Stomach smooth muscle (tissue), 2 donors: ENCODE results near the gene PRR35.

Source experiments
- H3K27ac ChIP-seq: one replicate; pipeline ENCODE4 v1.7.0; 2013; ENCODE audit warnings: mild to moderate bottlenecking, low read length, inconsistent platforms
- H3K27me3 ChIP-seq, 2 donors: one replicate each; pipeline ENCODE4 v1.7.0; 2013; ENCODE audit warnings: low read length in 2 of 2; ENCODE audit not compliant: insufficient read depth in 2 of 2, control insufficient read depth in 1 of 2
- H3K36me3 ChIP-seq, 2 donors: one replicate each; pipeline ENCODE4 v1.7.0; 2013; ENCODE audit warnings: low read length in 2 of 2; ENCODE audit not compliant: control insufficient read depth in 2 of 2, insufficient read depth in 2 of 2
- H3K4me1 ChIP-seq: one replicate; pipeline ENCODE4 v1.7.0; 2013; ENCODE audit warnings: low read length; ENCODE audit not compliant: control insufficient read depth, insufficient read depth
- H3K4me3 ChIP-seq, 2 donors: one replicate each; pipeline ENCODE4 v1.7.0; 2013; ENCODE audit warnings: low read length in 2 of 2
- H3K9ac ChIP-seq, 2 donors: one replicate each; pipeline ENCODE4 v1.7.0; 2013; ENCODE audit warnings: low read length in 2 of 2, mild to moderate bottlenecking in 1 of 2
- H3K9me3 ChIP-seq, 2 donors: one replicate each; pipeline ENCODE4 v1.7.0; 2013; ENCODE audit warnings: low read length in 2 of 2; ENCODE audit not compliant: control insufficient read depth in 2 of 2
- donor health status: healthy.
- donor health status: Pancreatic carcinoma.

Gene PRR35

DNA sequence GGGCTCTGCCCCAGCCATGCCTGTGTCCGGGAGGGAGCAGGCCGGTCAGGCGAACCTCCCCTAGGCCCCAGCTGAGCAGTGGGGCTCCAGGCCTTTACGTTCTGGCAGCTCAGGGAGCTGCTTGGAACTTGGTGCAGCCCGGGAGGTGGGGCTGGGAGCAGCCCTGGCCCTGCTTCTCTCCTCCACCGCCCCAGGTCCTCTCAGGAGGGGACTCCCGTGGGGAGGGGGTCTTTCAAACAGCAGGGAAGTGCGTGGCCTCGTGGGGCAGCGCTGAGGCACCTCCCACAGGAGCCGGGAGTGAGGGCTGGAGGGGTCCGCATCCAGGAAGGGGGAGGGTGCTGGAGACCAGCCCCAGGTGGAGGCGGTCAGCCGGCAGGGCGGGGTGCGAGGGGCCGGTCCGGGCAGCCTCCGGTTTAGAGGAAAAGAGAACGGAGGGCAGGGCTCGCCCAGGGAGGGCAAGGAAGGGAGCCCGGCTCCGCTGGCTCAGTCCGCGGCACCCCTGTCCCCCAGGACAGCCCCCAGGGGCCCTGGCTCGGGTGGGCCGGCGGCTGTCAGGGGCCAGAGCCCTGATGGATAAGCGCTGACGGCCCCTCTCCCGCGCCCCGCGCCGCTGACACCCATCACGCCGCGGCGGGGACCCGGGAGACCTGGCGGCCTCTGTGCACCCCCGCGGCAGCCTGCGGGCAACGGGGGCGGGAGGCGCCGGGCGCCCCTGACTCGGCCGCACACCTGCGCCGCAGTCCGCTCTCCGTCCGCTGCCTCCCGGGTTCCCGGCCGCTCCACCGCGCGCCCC is 587 bp upstream of the PRR35 start:
- peaks cover 4% of the 10 kb centered on the region for H3K4me1 ChIP-seq
- no peaks in the 10 kb centered on the region for H3K9me3 ChIP-seq
- peaks cover 20 to 30% of the 10 kb centered on the region in 2 donors for H3K27me3 ChIP-seq
- no peak overlapping the region for H3K4me3 ChIP-seq
- H3K9ac ChIP-seq = no peak overlapping the region
- no peaks in the 10 kb centered on the region for H3K36me3 ChIP-seq
- no peak overlapping the region for H3K27ac ChIP-seq

GRCh38 chr16:560701-561412 is 663 bp downstream of the PRR35 start:
- H3K4me3 ChIP-seq = no peak overlapping the region
- H3K27me3 ChIP-seq = peaks cover 20 to 30% of the 10 kb centered on the region in 2 donors
- no peak overlapping the region for H3K9ac ChIP-seq
- H3K27ac ChIP-seq = no peak overlapping the region
- H3K36me3 ChIP-seq = no peaks in the 10 kb centered on the region
- peaks cover 11% of the 10 kb centered on the region for H3K4me1 ChIP-seq
- no peaks in the 10 kb centered on the region for H3K9me3 ChIP-seq

DNA sequence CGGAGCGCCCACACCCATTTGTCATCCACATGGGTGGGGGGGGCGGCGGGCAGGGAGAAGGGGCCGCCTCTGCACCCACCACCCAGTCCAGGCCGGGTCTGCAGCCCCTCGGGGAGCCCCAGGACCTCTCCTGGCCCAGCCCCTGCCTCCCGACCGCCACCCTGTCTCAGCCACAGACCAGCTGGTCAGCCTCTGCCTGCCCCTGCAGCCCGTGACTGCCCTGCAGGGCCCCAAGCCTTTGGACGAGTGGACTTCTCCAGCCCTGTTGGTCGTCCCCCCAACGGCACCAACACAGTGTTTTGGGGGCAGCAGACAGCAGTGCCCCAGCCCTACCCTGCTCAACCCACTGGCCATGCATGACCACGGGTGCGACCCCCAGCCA is 1.2 kb downstream of the PRR35 start:
- no peak overlapping the region for H3K9ac ChIP-seq
- peaks cover 16% of the 10 kb centered on the region for H3K4me1 ChIP-seq
- H3K27me3 ChIP-seq = peaks cover 20 to 30% of the 10 kb centered on the region in 2 donors
- H3K4me3 ChIP-seq = no peak overlapping the region
- H3K9me3 ChIP-seq = no peaks in the 10 kb centered on the region
- no peak overlapping the region for H3K27ac ChIP-seq
- H3K36me3 ChIP-seq = no peaks in the 10 kb centered on the region

DNA sequence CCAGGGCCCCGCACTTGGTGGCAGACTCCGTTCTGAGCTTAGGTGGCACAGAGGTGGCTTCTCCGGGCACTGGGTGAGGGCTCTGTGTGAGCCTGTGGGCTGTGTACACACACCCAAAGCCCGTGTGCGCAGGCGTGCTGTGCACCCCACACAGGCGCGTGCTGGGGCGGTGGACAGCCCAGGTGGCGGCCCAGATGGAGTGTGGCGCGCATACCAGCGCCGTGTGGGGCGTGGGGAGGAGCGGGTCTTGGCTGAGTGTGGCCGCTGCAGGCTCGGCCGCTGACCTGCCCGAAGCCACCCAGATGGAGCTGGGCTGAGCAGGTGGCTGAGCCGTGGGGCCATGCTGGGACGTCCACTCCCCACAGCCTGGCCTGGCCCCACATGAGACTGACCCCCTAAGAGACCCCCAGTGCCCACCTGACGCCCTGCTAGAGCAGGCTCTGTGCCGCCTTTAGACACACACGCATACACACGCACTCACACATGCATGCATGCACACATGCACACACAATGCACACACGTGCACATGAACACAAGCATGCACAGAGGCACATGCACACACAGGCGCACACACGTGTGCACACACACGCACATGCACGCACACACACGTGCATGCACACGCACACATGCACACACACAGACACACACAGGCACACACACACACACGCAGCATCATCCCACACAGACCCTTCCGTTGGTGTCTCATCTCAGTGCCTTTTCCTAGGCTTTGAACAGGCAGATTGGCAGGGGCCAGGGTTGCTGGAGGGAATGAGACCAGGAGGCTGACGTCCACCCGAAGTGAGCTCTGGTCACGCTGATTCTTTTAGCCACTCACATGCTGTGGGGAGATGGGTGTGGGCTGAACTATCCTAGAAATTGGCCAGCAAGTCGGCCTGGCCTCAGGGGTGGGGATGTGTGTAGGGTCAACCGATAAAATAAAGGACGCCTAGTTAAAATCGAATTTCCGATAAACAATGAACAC is 2.1 kb downstream of the PRR35 start:
- Histone ChIP-seq H3K9ac (no peak overlapping the region), H3K4me3 (no peak overlapping the region), H3K36me3 (no peaks in the 10 kb centered on the region), H3K27ac (no peak overlapping the region), H3K4me1 (peaks cover 25% of the 10 kb centered on the region), H3K27me3 (peaks cover 20 to 30% of the 10 kb centered on the region in 2 donors), H3K9me3 (no peaks in the 10 kb centered on the region)

DNA sequence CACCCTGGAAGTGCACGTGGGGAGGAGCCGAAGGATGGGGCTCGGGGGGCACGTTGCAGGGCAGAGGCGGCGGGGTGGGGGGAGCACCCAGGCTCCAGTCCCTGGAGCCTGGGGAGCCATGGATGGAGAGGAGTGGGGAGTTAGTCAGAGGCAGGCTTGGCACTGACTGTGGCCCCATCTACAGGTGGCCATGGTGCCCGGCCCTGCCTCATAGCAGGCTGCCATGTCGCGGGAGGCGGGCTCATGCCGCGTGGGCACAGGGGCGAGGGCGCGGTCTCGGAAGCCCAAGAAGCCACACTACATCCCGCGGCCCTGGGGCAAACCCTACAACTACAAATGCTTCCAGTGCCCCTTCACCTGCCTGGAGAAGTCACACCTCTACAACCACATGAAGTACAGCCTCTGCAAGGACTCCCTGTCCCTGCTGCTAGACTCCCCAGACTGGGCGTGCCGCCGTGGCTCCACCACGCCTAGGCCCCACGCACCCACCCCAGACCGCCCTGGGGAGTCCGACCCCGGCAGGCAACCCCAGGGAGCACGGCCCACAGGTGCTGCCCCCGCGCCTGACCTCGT is 3.0 kb downstream of the PRR35 start:
- Histone ChIP-seq H3K9ac (no peak overlapping the region), H3K27me3 (peaks cover 18 to 30% of the 10 kb centered on the region in 2 donors), H3K4me3 (no peak overlapping the region), H3K36me3 (no peaks in the 10 kb centered on the region), H3K4me1 (peaks cover 33% of the 10 kb centered on the region), H3K9me3 (no peaks in the 10 kb centered on the region), H3K27ac (no peak overlapping the region)

- peaks cover 44% of the 10 kb centered on the region for H3K4me1 ChIP-seq
- H3K36me3 ChIP-seq = no peaks in the 10 kb centered on the region
- peaks cover 9 to 17% of the 10 kb centered on the region in 2 donors for H3K27me3 ChIP-seq
- H3K9me3 ChIP-seq = no peaks in the 10 kb centered on the region
- H3K27ac ChIP-seq = no peak overlapping the region
- no peak overlapping the region for H3K4me3 ChIP-seq
- H3K9ac ChIP-seq = no peak overlapping the region
Measured at GRCh38 chr16:564690-565418, 4.7 kb downstream of the PRR35 start.

DNA sequence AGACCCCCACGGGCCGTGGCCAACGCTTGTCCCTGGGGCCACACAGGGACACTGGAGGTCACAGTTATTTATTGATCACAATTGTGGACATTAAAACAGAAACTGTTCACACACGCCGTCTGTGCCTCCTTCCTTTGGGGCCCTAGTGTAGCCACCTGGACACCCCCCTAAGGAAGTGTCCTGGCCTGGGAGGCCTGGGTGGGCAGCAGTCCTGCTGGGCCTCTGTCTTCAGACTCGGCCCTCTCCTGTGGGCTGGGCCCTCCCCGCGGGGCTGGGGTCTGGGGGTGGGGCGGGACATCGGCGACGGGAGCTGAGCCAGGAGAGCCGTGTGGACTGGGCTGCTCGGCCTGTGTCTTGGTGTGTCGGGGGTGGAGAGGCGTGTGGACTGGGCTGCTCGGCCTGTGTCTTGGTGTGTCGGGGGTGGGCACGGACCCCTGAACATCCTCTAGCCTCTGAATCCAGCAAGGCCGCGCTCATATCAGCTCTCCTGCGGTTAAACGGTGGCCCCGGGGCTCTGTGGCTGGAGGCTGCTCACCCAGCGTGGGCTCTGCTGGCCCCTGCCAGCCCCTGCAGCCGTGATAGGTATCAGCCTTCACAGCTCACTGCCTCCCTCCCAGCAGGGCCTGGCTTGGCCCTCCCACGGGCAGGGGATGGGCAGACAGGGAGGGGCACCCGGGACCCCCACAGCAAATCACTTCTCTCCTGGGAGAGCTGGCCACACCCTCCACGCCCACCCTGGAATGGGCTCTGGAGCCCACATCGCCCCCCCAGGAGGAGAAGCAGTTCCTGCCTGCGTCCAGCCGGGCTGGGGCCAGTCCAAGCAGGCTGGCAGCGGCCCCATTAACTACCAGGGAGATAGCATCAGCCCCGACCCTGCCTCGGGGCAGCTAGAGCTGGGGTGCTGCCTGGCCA is 5.5 kb downstream of the PRR35 start:
- peak overlapping the region in 1 of 2 donors; percentile 8 for H3K4me3 ChIP-seq
- no peaks in the 10 kb centered on the region for H3K36me3 ChIP-seq
- H3K9ac ChIP-seq = peak overlapping the region in 1 of 2 donors; percentile 5
- H3K27ac ChIP-seq = no peak overlapping the region
- H3K9me3 ChIP-seq = no peaks in the 10 kb centered on the region
- peaks cover 47% of the 10 kb centered on the region for H3K4me1 ChIP-seq
- peaks cover 9 to 15% of the 10 kb centered on the region in 2 donors for H3K27me3 ChIP-seq

DNA sequence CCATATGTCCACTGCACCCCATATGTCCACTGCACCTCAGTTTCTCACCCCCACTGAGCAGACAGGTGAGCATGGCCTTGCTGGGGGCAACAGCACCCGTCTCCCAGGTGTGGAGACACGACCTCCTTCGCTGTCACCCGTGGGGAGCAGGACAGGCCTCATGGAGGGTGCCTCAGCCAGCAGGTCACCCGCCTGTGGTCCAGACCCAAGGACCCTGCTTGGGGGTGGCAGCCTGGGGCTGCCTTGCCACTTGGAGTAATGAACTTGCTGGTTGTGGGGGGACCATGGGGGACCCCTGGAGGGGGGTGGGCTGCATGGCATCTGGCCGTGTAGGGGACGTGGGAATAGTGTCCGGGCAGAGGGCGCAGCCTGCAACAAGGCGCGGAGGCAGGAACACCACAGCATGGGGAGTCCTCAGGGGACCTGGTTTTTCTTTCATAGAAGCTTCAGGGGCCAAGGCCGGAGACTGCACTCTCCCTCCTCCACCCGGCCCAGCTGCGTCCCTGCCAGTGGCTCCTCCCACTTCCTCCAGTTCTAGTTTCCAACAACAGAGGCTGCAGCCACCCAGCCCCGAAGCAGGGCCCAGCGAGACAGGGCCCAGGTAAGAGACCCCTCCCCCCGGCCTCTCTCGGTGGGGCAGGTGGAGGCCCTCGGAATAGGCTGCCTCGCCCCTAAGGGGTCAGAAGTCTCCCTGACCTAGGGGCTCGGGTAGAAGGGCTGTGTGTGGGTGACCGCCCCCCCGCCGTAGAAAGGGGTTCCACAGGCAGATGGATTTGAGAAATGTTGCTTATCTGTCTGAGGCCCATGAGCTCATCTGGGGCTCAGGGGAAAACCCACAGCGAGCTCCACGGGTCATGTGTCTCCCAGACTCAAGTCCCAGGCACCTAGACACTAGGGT is 6.5 kb downstream of the PRR35 start, which contains the start of gene NHLRC4:
Gene NHLRC4, plus strand, starts transcription at position 531 of the 898 bp plus-strand sequence. CDS start 1,043 bp downstream, outside the sequence.
- H3K27ac ChIP-seq = no peak within 1 kb of the TSS

More for the DNA sequence above, 6.5 kb downstream of the PRR35 start, which contains the start of gene NHLRC4:
- Histone ChIP-seq H3K9me3 (no peaks in the 10 kb centered on the region), H3K36me3 (no peaks in the 10 kb centered on the region), H3K4me3 (peak within 1 kb of the TSS in 1 of 2 donors; percentile 62), H3K9ac (peak within 1 kb of the TSS in 1 of 2 donors; percentile 5), H3K4me1 (peaks cover 55% of the 10 kb centered on the region), H3K27me3 (peaks cover 2 to 5% of the 10 kb centered on the region in 2 donors)
